Stomach (tissue), 9 donors: ENCODE measurements around the gene GLUD2. TPM values are rescaled to one million over a fixed set of nuclear protein-coding genes. Genes with fewer than 3 reads are reported as not detected.

ENCODE experiments used
- DNase-seq, 2 donors: peaks; one replicate each; pipeline versions ENCODE4 v3.0.0 to v3.0.0-alpha.2; 2013 to 2019
- H3K27ac ChIP-seq, 5 donors: fragments of 200-600 bp in 4 of 5; sonication (generic) in 4 of 5; one replicate each; pipeline ENCODE4 v1.5.1; 2013 to 2019; ENCODE audit warnings: mild to moderate bottlenecking in 1 of 5, moderate library complexity in 1 of 5
- H3K27me3 ChIP-seq, 3 donors: fragments of 200-600 bp; sonication (generic); one replicate each; pipeline ENCODE4 v1.5.1; 2017 to 2019; ENCODE audit warnings: mixed run types in 1 of 3
- H3K36me3 ChIP-seq, 4 donors: fragments of 200-600 bp; sonication (generic); 1 replicate in 3 of 4; 2 replicates in 1 of 4; pipeline ENCODE4 v1.5.1; 2016 to 2019
- H3K4me1 ChIP-seq, 4 donors: fragments of 200-600 bp; sonication (generic); one replicate each; pipeline ENCODE4 v1.5.1; 2016 to 2019
- H3K4me3 ChIP-seq, 4 donors: fragments of 200-600 bp; sonication (generic) in 3 of 4; one replicate each; pipeline ENCODE4 v1.5.1; 2016 to 2019; ENCODE audit warnings: mild to moderate bottlenecking in 1 of 4
- H3K9me3 ChIP-seq, 4 donors: fragments of 200-600 bp; sonication (generic); one replicate each; pipeline ENCODE4 v1.5.1; 2016 to 2019
- EP300 ChIP-seq: sonication (generic); formaldehyde crosslinking; IDR thresholded peaks from one replicate; pipeline ENCODE4 v1.6.1; 2017; ENCODE audit warnings: antibody characterized with exemption
- POLR2A ChIP-seq, 4 donors: fragments of 450-650 bp; IDR thresholded peaks; one replicate each; pipeline ENCODE4 v1.6.1; 2016; ENCODE audit warnings: antibody characterized with exemption in 4 of 4, control low read depth in 2 of 4, mild to moderate bottlenecking in 1 of 4, moderate library complexity in 1 of 4
- POLR2AphosphoS5 ChIP-seq, 3 donors: sonication (generic); formaldehyde crosslinking; IDR thresholded peaks; one replicate each; pipeline ENCODE4 v1.6.1; 2016; ENCODE audit warnings: antibody characterized with exemption in 3 of 3
- WGBS, 5 donors: extraction: QIAGEN DNeasy Blood & Tissue Kit in 3 of 5; methylation state at CpG; one replicate each; pipeline versions ENCODE4 v1.1.5 to v1.1.7; 2013 to 2018; 5-methylcytosine and 5-hydroxymethylcytosine counted together
- intact Hi-C: fragments of 100-400 bp; cut with DNase I; formaldehyde crosslinking; loops from one replicate; pipeline ENCODE4 v1.15.1; 2023; ENCODE audit warnings: low total_unique reads
- polyA plus RNA-seq, 3 donors: library from polyadenylated mRNA; stranded (reverse); fragments of 200-250 nt; gene quantifications; one replicate each; pipeline ENCODE4 v1.2.3, GENCODE V29; 2013
- total RNA-seq, 5 donors: library from RNA; depleted of rRNA; stranded (reverse); fragments of >200 nt; gene quantifications; one replicate each; pipeline versions ENCODE4 v1.1.0 to v1.2.3, GENCODE V29; 2014 to 2016
- TF ChIP-seq, protein P1 (sequence below), 7 experiments: fragments of 450-650 bp in 4 of 7; fragments of 200-600 bp in 3 of 7; sonication (generic) in 3 of 7; IDR thresholded peaks; one replicate each; pipeline ENCODE4 v1.5.1; 2016 to 2019; ENCODE audit warnings: antibody characterized with exemption in 7 of 7, control low read depth in 2 of 7, mild to moderate bottlenecking in 1 of 7
- donor health status: healthy with polysubstance abuse.
- donor health status: Bipolar disorder and iron deficiency.
- donor health status: healthy.

Gene GLUD2
- total and polyA plus RNA-seq, 8 donors = 0.18 to 2.8 (median 0.45) TPM; not detected in 1

DNA sequence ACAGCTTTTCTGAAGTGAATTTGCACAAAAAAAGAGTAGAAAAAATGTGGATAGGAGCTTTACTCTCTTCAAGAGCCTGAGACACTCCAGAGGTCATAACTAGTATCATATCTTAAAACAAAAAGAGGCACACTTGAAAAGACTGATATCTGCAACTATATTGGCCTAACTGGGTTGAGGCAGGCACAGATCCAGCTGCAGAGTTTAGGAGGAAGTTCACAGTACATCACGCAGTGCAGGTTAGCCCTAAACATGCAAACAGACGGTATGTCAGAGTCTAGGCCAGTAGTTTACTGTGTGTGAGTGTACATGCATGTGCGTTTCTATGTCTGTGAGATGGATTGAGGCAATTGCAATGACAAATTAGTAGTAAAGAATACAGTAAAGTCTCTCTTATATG lies 37.6 kb upstream of the GLUD2 start:
- H3K9me3 ChIP-seq = peaks cover 0 to 14% (median 0%) of the 10 kb centered on the region in 4 donors
- DNase-seq = no peak
- 42 to 59% (median 54%) methylated on average over 3 of the region's 3 CpGs for WGBS, 5 donors
- no peaks in the 10 kb centered on the region for H3K4me1 ChIP-seq
- H3K27me3 ChIP-seq = no peaks in the 10 kb centered on the region
- intact Hi-C loops = no loop called here
- TF ChIP-seq EP300 (no peak), POLR2A (IDR thresholded peaks at IDR 0.05) (no peak), POLR2AphosphoS5 (IDR thresholded peaks at IDR 0.05) (no peak)
- TF ChIP-seq, protein P1, sequence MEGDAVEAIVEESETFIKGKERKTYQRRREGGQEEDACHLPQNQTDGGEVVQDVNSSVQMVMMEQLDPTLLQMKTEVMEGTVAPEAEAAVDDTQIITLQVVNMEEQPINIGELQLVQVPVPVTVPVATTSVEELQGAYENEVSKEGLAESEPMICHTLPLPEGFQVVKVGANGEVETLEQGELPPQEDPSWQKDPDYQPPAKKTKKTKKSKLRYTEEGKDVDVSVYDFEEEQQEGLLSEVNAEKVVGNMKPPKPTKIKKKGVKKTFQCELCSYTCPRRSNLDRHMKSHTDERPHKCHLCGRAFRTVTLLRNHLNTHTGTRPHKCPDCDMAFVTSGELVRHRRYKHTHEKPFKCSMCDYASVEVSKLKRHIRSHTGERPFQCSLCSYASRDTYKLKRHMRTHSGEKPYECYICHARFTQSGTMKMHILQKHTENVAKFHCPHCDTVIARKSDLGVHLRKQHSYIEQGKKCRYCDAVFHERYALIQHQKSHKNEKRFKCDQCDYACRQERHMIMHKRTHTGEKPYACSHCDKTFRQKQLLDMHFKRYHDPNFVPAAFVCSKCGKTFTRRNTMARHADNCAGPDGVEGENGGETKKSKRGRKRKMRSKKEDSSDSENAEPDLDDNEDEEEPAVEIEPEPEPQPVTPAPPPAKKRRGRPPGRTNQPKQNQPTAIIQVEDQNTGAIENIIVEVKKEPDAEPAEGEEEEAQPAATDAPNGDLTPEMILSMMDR (IDR thresholded peaks at IDR 0.05) = no peak
- no peaks in the 10 kb centered on the region for H3K36me3 ChIP-seq
- no peak overlapping the region for H3K27ac ChIP-seq
- no peak overlapping the region for H3K4me3 ChIP-seq

GRCh38 chrX:121010218-121010617 lies 37.2 kb upstream of the GLUD2 start:
- WGBS, 5 donors = 33 to 67% (median 38%) methylated on average over 3 to 4 of the region's 4 CpGs
- no peaks in the 10 kb centered on the region for H3K36me3 ChIP-seq
- peak in 1 of 2 donors; percentile 11 for DNase-seq
- no peaks in the 10 kb centered on the region for H3K27me3 ChIP-seq
- H3K9me3 ChIP-seq = peaks cover 0 to 16% (median 0%) of the 10 kb centered on the region in 4 donors
- H3K27ac ChIP-seq = no peak overlapping the region
- intact Hi-C loops = no loop called here
- H3K4me1 ChIP-seq = no peaks in the 10 kb centered on the region
- TF ChIP-seq, protein P1 (IDR thresholded peaks at IDR 0.05) = no peak
- TF ChIP-seq EP300 = no peak
- TF ChIP-seq POLR2A (IDR thresholded peaks at IDR 0.05) = no peak
- no peak for TF ChIP-seq POLR2AphosphoS5 (IDR thresholded peaks at IDR 0.05)
- no peak overlapping the region for H3K4me3 ChIP-seq

DNA sequence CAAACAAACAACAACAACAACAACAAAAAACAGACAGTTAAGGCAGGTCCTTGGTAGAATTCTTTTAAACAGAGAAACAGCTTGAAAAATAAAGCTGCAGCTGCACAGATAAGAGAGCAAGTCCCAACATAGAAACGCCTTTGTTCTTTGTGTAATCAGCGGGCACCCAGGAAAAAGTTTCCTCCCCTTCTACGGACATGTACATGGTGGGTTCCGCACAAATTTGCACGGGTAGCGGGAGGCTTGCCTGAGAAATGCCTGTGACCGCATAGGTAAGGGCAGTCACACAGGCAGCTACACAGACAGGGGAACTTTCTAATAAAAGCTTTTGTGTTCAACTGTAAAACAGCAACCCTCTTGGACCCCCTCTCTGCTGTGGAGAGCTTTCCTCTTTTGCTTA lies 36.2 kb upstream of the GLUD2 start:
- H3K9me3 ChIP-seq = peaks cover 0 to 17% (median 0%) of the 10 kb centered on the region in 4 donors
- DNase-seq = peak in 1 of 2 donors; percentile 11
- no peak overlapping the region for H3K27ac ChIP-seq
- no peaks in the 10 kb centered on the region for H3K27me3 ChIP-seq
- TF ChIP-seq POLR2AphosphoS5 (IDR thresholded peaks at IDR 0.05) (no peak), EP300 (no peak), POLR2A (IDR thresholded peaks at IDR 0.05) (no peak)
- TF ChIP-seq, protein P1 (IDR thresholded peaks at IDR 0.05) = no peak
- H3K4me1 ChIP-seq = no peaks in the 10 kb centered on the region
- H3K36me3 ChIP-seq = no peaks in the 10 kb centered on the region
- 35 to 64% (median 54%) methylated on average over 7 of the region's 7 CpGs for WGBS, 5 donors
- intact Hi-C loops = no loop called here
- H3K4me3 ChIP-seq = no peak overlapping the region

GRCh38 chrX:121013897-121014455 lies 33.4 kb upstream of the GLUD2 start:
- no peak overlapping the region for H3K27ac ChIP-seq
- H3K4me1 ChIP-seq = no peaks in the 10 kb centered on the region
- H3K36me3 ChIP-seq = no peaks in the 10 kb centered on the region
- TF ChIP-seq POLR2AphosphoS5 (IDR thresholded peaks at IDR 0.05) = no peak
- no peak for TF ChIP-seq EP300
- TF ChIP-seq, protein P1 (IDR thresholded peaks at IDR 0.05) = no peak
- TF ChIP-seq POLR2A (IDR thresholded peaks at IDR 0.05) = no peak
- no peaks in the 10 kb centered on the region for H3K27me3 ChIP-seq
- no peak for DNase-seq
- H3K4me3 ChIP-seq = no peak overlapping the region
- intact Hi-C loops = no loop called here
- H3K9me3 ChIP-seq = peaks cover 0 to 16% (median 0%) of the 10 kb centered on the region in 4 donors
